ENCODE data around the gene CD2. TPM values are rescaled to one million over a fixed set of nuclear protein-coding genes. Genes with fewer than 3 reads are reported as not detected.
A peak's percentile ranks its signal among the peaks of the same experiment; 100 is the strongest.

CD2 gene
- total RNA-seq, 2 experiments from 2014 or later, result 206 to 258 TPM

DNA sequence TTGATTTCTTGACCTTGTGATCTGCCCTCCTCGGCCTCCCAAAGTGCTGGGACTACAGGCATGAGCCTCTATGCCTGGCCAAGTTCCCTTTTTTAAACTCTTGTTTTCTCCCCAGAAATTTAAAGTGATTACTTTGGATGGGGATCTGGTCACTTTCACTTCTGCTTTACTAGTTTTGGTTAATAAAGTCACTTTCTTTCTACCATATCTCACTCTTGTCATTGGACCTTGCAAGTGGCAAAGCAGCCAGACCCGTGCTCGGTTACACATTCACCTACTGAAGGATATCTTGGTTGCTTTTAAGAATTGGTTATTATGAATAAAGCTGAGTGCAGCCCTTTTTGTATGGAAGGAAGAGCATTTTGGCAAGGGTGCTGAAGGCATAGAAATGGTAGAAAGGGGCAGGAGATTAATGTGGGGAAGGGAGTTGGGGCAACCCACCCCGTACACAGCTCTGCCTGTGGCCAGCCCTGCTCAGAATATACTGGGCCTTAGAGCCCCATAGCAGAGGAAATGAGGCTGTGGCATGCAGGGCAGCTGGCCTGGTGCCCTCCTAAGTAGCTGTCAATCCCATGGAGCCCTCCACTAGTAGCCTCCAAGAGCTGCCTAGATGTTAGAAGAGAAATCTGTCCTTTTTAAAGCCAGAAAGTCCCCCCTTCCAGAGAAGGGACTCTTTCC, 40.7 kb downstream of the CD2 start:
- peaks cover 12% of the 10 kb centered on the region for H3K36me3 Mint-ChIP-seq (ENCODE audit: low read depth)
- peaks cover 56% of the 10 kb centered on the region for H3K4me1 Mint-ChIP-seq
- DNase-seq, result no peak
- POLR2A ChIA-PET, result no interaction called here
- H3K4me3 Mint-ChIP-seq, result no peak overlapping the region
- H3K27me3 Mint-ChIP-seq, result no peaks in the 10 kb centered on the region
- H3K9me3 Mint-ChIP-seq, result peaks cover 15% of the 10 kb centered on the region
- no peak overlapping the region for H3K27ac Mint-ChIP-seq
- CTCF ChIA-PET, result interaction anchor here (0.6 to 4.1 kb wide), 8 partner anchors 10 to 861 kb away, joined by 3 to 20 read pairs (median 4); no protein-coding TSS in a partner anchor

DNA sequence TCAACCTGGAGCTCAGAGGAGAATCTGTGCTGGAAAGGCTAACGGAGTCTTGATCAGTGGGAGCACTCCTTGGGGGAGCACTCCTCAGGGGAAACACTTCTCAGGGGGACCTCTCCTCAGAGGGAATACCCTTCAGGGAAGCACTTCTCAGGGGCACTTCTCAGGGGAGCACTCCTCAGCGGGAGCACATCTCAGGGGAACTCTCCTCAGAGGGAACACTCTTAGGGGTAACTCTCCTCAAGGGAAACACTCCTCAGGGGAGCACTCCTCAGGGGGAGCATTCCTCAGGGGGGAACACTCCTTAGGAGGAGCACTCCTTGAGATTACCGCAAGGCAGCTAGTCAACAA, 41.2 kb downstream of the CD2 start:
- H3K36me3 Mint-ChIP-seq (ENCODE audit: low read depth), result peaks cover 15% of the 10 kb centered on the region
- H3K27ac Mint-ChIP-seq, result no peak overlapping the region
- peaks cover 12% of the 10 kb centered on the region for H3K9me3 Mint-ChIP-seq
- H3K4me3 Mint-ChIP-seq, result no peak overlapping the region
- DNase-seq, result no peak
- ChIA-PET POLR2A (no interaction called here), CTCF (interaction anchor here (0.6 to 4.1 kb wide), 6 partner anchors 10 to 211 kb away, joined by 4 to 20 read pairs (median 8); no protein-coding TSS in a partner anchor)
- H3K27me3 Mint-ChIP-seq, result no peaks in the 10 kb centered on the region
- peaks cover 60% of the 10 kb centered on the region for H3K4me1 Mint-ChIP-seq

DNA sequence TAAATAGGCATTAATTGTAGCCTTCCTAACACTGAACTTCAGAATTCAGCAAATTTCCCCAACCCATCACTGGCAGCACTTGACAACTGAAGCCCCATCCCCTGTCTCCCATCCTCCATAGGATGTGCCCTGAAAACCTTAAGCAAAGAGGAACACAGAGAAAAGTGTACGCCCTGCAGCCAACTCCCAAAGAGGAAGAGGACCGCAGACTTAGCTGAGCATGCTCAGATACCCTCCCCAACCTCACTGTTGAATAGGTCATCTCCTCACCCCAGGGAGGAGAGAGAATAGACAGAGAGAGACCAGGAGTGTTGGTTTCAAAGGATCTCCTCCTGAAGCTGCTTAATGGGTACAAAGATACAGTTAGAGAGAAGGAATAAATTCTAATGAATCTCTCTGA, 50.5 kb downstream of the CD2 start:
- DNase-seq, result no peak
- Mint-ChIP-seq H3K27me3 (no peaks in the 10 kb centered on the region), H3K36me3 (ENCODE audit: low read depth) (peaks cover 13% of the 10 kb centered on the region), H3K4me1 (peaks cover 93% of the 10 kb centered on the region), H3K4me3 (peak overlapping the region; percentile 42), H3K27ac (peak overlapping the region; percentile 90), H3K9me3 (peaks cover 5% of the 10 kb centered on the region)
- POLR2A ChIA-PET, result interaction anchor here (0.8 to 1.7 kb wide), 3 partner anchors 35 to 50 kb away, joined by 3 to 7 read pairs (median 6); partner anchors contain the start of gene CD2
- CTCF ChIA-PET, result interaction anchor here (0.6 to 4.1 kb wide), 7 partner anchors 10 to 44 kb away, joined by 3 to 13 read pairs (median 5); no protein-coding TSS in a partner anchor

GRCh38 chr1:116805398-116805797, 51.2 kb downstream of the CD2 start:
- no peaks in the 10 kb centered on the region for H3K27me3 Mint-ChIP-seq
- no peak for DNase-seq
- peaks cover 2% of the 10 kb centered on the region for H3K9me3 Mint-ChIP-seq
- H3K4me3 Mint-ChIP-seq, result peak overlapping the region; percentile 42
- peak overlapping the region; percentile 90 for H3K27ac Mint-ChIP-seq
- H3K36me3 Mint-ChIP-seq (ENCODE audit: low read depth), result peaks cover 8% of the 10 kb centered on the region
- POLR2A ChIA-PET, result interaction anchor here (0.8 to 1.8 kb wide), 3 partner anchors 35 to 42 kb away, joined by 5 to 10 read pairs (median 6); no protein-coding TSS in a partner anchor
- CTCF ChIA-PET, result interaction anchor here (1.0 to 4.1 kb wide), 6 partner anchors 9 to 79 kb away, joined by 3 to 13 read pairs (median 6); no protein-coding TSS in a partner anchor
- peaks cover 93% of the 10 kb centered on the region for H3K4me1 Mint-ChIP-seq

DNA sequence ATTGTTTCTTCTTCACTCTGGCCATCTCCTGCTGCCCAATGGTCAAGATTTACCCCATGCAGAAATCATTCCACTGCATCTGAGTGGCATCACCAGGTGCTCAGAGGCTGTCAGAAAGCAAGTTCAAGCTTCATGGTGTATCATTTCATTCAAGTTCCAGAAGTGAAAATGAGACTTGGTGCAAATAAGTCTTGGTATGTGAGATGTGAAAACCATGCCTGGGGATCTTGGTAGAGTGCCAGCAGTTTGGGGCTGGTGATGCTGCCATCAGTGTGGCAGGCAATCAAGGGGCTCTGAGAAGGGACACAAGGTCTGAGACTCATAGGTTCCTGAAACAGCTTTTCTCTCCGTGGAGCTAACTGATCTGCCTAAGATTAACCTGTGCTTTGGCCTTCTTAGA, 52.0 kb downstream of the CD2 start:
- peak; percentile 52 for DNase-seq
- peak overlapping the region; percentile 42 for H3K4me3 Mint-ChIP-seq
- peaks cover 92% of the 10 kb centered on the region for H3K4me1 Mint-ChIP-seq
- ChIA-PET CTCF (interaction anchor here (0.7 to 4.1 kb wide), 12 partner anchors 8 to 183 kb away, joined by 3 to 13 read pairs (median 6); no protein-coding TSS in a partner anchor), POLR2A (interaction anchor here (0.6 to 1.8 kb wide), 5 partner anchors 10 to 43 kb away, joined by 3 to 10 read pairs (median 6); no protein-coding TSS in a partner anchor)
- H3K36me3 Mint-ChIP-seq (ENCODE audit: low read depth), result peaks cover 7% of the 10 kb centered on the region
- peak overlapping the region; percentile 90 for H3K27ac Mint-ChIP-seq
- H3K9me3 Mint-ChIP-seq, result peaks cover 2% of the 10 kb centered on the region
- H3K27me3 Mint-ChIP-seq, result no peaks in the 10 kb centered on the region

GRCh38 chr1:116806671-116807070, 52.4 kb downstream of the CD2 start:
- H3K27ac Mint-ChIP-seq, result peak overlapping the region; percentile 90
- peaks cover 4% of the 10 kb centered on the region for H3K9me3 Mint-ChIP-seq
- POLR2A ChIA-PET, result interaction anchor here (0.6 to 1.8 kb wide), 5 partner anchors 9 to 43 kb away, joined by 3 to 10 read pairs (median 6); no protein-coding TSS in a partner anchor
- CTCF ChIA-PET, result interaction anchor here (0.7 to 4.1 kb wide), 10 partner anchors 10 to 183 kb away, joined by 3 to 13 read pairs (median 6); no protein-coding TSS in a partner anchor
- no peak for DNase-seq
- peak overlapping the region; percentile 42 for H3K4me3 Mint-ChIP-seq
- H3K4me1 Mint-ChIP-seq, result peaks cover 92% of the 10 kb centered on the region
- H3K36me3 Mint-ChIP-seq (ENCODE audit: low read depth), result peaks cover 10% of the 10 kb centered on the region
- no peaks in the 10 kb centered on the region for H3K27me3 Mint-ChIP-seq

DNA sequence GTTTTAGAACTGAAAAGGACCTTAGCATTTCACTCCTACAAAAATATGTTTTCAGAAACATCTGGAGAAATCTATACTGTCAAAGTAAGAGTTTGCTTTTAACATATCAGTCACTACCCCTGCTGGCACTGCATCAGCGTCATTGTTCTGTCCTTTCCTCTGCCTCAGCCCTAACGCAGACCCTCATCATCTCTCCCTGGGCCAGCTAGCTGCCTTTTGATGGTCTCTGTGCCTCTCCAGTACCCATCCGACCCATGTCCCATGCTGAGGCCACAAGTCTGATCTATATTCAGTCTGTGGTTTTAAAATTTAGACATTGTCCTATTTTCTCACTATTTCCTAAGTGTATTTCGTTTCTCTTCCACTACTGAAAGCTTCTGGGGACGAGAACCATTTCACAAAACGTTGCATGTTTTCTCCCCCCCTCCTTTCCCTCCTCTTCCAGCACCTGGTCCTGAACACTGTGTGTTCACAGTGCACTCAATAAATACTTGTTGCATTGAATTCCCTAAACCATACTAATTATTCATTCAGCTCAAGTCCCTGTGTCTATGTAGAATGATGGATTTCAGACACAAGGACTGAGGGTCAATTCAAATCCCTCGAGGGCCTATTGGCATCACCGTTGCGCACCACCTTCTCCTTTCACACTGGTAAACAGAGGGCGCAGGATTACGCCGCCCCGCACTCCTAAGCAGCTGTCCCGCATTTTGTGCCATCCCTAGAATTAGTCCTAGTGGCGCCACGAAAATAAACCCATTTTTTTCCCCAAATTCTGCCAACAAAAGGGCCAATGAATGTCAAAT, 53.4 kb downstream of the CD2 start:
- peak overlapping the region; percentile 90 for H3K27ac Mint-ChIP-seq
- peaks cover 18% of the 10 kb centered on the region for H3K36me3 Mint-ChIP-seq (ENCODE audit: low read depth)
- peak overlapping the region; percentile 34 for H3K4me3 Mint-ChIP-seq
- no peaks in the 10 kb centered on the region for H3K27me3 Mint-ChIP-seq
- H3K4me1 Mint-ChIP-seq, result peaks cover 90% of the 10 kb centered on the region
- ChIA-PET CTCF (interaction anchor here (1.3 to 4.1 kb wide), 5 partner anchors 9 to 69 kb away, joined by 4 to 13 read pairs (median 10); no protein-coding TSS in a partner anchor), POLR2A (interaction anchor here (0.6 to 1.7 kb wide), 6 partner anchors 8 to 74 kb away, joined by 3 to 7 read pairs (median 4); partner anchors contain the start of gene CD2)
- no peak for DNase-seq
- peaks cover 12% of the 10 kb centered on the region for H3K9me3 Mint-ChIP-seq

- CTCF ChIA-PET, result interaction anchor here (0.7 to 2.4 kb wide), 8 partner anchors 19 to 71 kb away, joined by 3 to 9 read pairs (median 4); partner anchors contain the start of gene CD2
- H3K27me3 Mint-ChIP-seq, result no peaks in the 10 kb centered on the region
- peak overlapping the region; percentile 34 for H3K4me3 Mint-ChIP-seq
These were observed 54.1 kb downstream of the CD2 start for GRCh38 chr1:116808200-116808847.

GRCh38 chr1:116808848-116809508, 54.7 kb downstream of the CD2 start:
- Mint-ChIP-seq H3K27ac (peak overlapping the region; percentile 90), H3K9me3 (peaks cover 25% of the 10 kb centered on the region), H3K27me3 (no peaks in the 10 kb centered on the region), H3K4me3 (peak overlapping the region; percentile 34), H3K4me1 (peaks cover 84% of the 10 kb centered on the region), H3K36me3 (ENCODE audit: low read depth) (peaks cover 28% of the 10 kb centered on the region)
- ChIA-PET POLR2A (interaction anchor here (0.6 to 1.7 kb wide), 3 partner anchors 53 to 707 kb away, joined by 3 to 6 read pairs (median 4); partner anchors contain the start of gene CD2), CTCF (interaction anchor here (0.7 to 1.3 kb wide), 10 partner anchors 9 to 73 kb away, joined by 3 to 9 read pairs (median 4); partner anchors contain the start of gene CD2)
- DNase-seq, result no peak

More at GRCh38 chr1:116808200-116808847, 54.1 kb downstream of the CD2 start:
- peak overlapping the region; percentile 90 for H3K27ac Mint-ChIP-seq
- H3K9me3 Mint-ChIP-seq, result peaks cover 19% of the 10 kb centered on the region
- peaks cover 24% of the 10 kb centered on the region for H3K36me3 Mint-ChIP-seq (ENCODE audit: low read depth)
- DNase-seq, result no peak
- POLR2A ChIA-PET, result interaction anchor here (0.7 to 1.7 kb wide), 3 partner anchors 32 to 54 kb away, joined by 3 to 5 read pairs (median 4); partner anchors contain the start of gene CD2
- peaks cover 88% of the 10 kb centered on the region for H3K4me1 Mint-ChIP-seq

GRCh38 chr1:116811321-116811720, 57.1 kb downstream of the CD2 start:
- Mint-ChIP-seq H3K27me3 (no peaks in the 10 kb centered on the region), H3K4me3 (no peak overlapping the region), H3K4me1 (peaks cover 81% of the 10 kb centered on the region), H3K36me3 (ENCODE audit: low read depth) (peaks cover 33% of the 10 kb centered on the region), H3K27ac (peak overlapping the region; percentile 28), H3K9me3 (peaks cover 26% of the 10 kb centered on the region)
- ChIA-PET POLR2A (no interaction called here), CTCF (no interaction called here)
- DNase-seq, result no peak

DNA sequence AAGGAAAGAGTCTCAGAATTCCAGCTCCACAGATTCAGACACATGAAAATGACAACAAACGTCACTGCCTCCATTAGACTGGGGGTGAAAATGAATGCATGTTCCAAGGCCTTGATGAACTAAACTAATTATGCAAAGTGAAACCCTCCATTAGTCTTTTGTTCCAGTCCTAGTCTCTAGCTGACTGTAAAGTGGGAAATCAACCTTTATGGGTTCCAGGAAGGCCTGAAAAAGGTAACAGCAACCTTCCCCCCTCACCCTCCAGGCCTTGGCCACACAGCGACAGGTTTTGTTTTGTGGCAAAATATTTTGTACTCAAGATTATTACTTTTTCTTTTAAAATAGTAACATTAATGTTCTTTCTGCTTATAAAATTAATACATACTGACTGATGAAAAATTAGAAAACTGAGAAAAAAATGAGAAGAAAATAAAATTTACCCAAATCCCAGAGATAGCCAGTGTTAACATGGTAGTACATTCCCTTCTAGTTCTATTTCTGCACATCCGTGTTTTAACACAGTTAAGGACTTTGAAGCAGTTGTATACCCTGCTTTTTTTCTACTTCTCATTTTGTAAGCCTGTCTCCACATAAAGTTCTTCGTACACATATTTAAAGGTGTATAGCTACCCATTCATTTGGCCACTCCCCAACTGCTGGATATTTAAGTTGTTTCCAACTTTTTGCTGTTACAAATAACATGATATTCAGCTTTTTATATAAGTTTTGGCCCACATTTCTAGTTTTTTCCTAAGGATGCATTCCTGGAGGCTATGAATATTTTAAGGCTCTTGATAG, 60.9 kb downstream of the CD2 start:
- H3K4me1 Mint-ChIP-seq, result peaks cover 77% of the 10 kb centered on the region
- H3K27ac Mint-ChIP-seq, result peak overlapping the region; percentile 78
- no peaks in the 10 kb centered on the region for H3K27me3 Mint-ChIP-seq
- POLR2A ChIA-PET, result interaction anchor here (1.0 to 3.2 kb wide), 5 partner anchors 9 to 64 kb away, joined by 3 to 21 read pairs (median 7); partner anchors contain the start of gene CD2
- DNase-seq, result no peak
- peaks cover 33% of the 10 kb centered on the region for H3K36me3 Mint-ChIP-seq (ENCODE audit: low read depth)
- peaks cover 26% of the 10 kb centered on the region for H3K9me3 Mint-ChIP-seq
- H3K4me3 Mint-ChIP-seq, result peak overlapping the region; percentile 16
- CTCF ChIA-PET, result interaction anchor here (0.6 to 6.4 kb wide), 12 partner anchors 10 to 87 kb away, joined by 3 to 65 read pairs (median 4); no protein-coding TSS in a partner anchor

Data from activated CD4-positive, alpha-beta T cell treated with anti-CD3 and anti-CD28 coated beads, Interleukin-2, amount 10 ng/mL, durations not matched to agents 7 days and 5 days (primary cell).